GM18520 (cell line): ENCODE data around the gene USP25.

Source experiments
- ATAC-seq: cut with Tn5 transposase; IDR thresholded peaks from one replicate; pipeline ENCODE4 v1.9.1; 2021; ENCODE audit not compliant: unreplicated experiment

The USP25 gene

GRCh38 chr21:15849927-15850326, 120.1 kb downstream of the USP25 start:
- ATAC-seq = no peak

GRCh38 chr21:15850645-15851044, 120.9 kb downstream of the USP25 start:
- ATAC-seq = no peak

GRCh38 chr21:15852146-15852545, 122.4 kb downstream of the USP25 start:
- ATAC-seq = no peak

GRCh38 chr21:15853126-15853525, 123.3 kb downstream of the USP25 start:
- ATAC-seq = no peak

GRCh38 chr21:15856813-15857212, 127.0 kb downstream of the USP25 start:
- ATAC-seq = no peak

- ATAC-seq = no peak
Observed at GRCh38 chr21:15857740-15858139, 128.0 kb downstream of the USP25 start.

GRCh38 chr21:15860541-15860940, 130.8 kb downstream of the USP25 start:
- ATAC-seq = no peak

- no peak for ATAC-seq
Observed at GRCh38 chr21:15868940-15869339, 139.2 kb downstream of the USP25 start.

GRCh38 chr21:15870819-15871218, 141.0 kb downstream of the USP25 start:
- ATAC-seq = no peak

GRCh38 chr21:15872236-15872635, 142.5 kb downstream of the USP25 start:
- ATAC-seq = no peak

- no peak for ATAC-seq
Observed at GRCh38 chr21:15874615-15875014, 144.8 kb downstream of the USP25 start.

GRCh38 chr21:15875286-15875685, 145.5 kb downstream of the USP25 start:
- no peak for ATAC-seq

- no peak for ATAC-seq
Observed at GRCh38 chr21:15893902-15894301, 164.1 kb downstream of the USP25 start.

- ATAC-seq = no peak
Observed at GRCh38 chr21:15894596-15894995, 164.8 kb downstream of the USP25 start.

- no peak for ATAC-seq
Observed at GRCh38 chr21:15895142-15896106, 165.6 kb downstream of the USP25 start.

GRCh38 chr21:15896501-15896900, 166.7 kb downstream of the USP25 start:
- ATAC-seq = no peak

GRCh38 chr21:15904389-15904788, 174.6 kb downstream of the USP25 start:
- ATAC-seq = no peak

GRCh38 chr21:15908187-15908586, 178.4 kb downstream of the USP25 start:
- ATAC-seq = no peak

- ATAC-seq = no peak
Observed at GRCh38 chr21:15928196-15928595, 198.4 kb downstream of the USP25 start.

- no peak for ATAC-seq
Observed at GRCh38 chr21:15928686-15929425, 199.1 kb downstream of the USP25 start.

- ATAC-seq = no peak
Observed at GRCh38 chr21:15929536-15929935, 199.8 kb downstream of the USP25 start.
